Sigmoid colon (tissue), 7 donors: ENCODE data around the gene UBE2G1. TPM values are rescaled to one million over a fixed set of nuclear protein-coding genes. Genes with fewer than 3 reads are reported as not detected.

ENCODE experiments used
- DNase-seq: peaks from one replicate; pipeline ENCODE4 v3.0.0-alpha.2; 2019
- H3K27ac ChIP-seq, 4 donors: fragments of 200-600 bp; sonication (generic); one replicate each; pipeline ENCODE4 v1.5.1; 2016 to 2019; ENCODE audit warnings: mild to moderate bottlenecking in 1 of 4
- H3K27me3 ChIP-seq, 3 donors: fragments of 200-600 bp; sonication (generic); one replicate each; pipeline ENCODE4 v1.5.1; 2019; ENCODE audit warnings: mild to moderate bottlenecking in 1 of 3
- H3K36me3 ChIP-seq, 4 donors: fragments of 200-600 bp; sonication (generic); one replicate each; pipeline ENCODE4 v1.5.1; 2016 to 2019
- H3K4me1 ChIP-seq, 4 donors: fragments of 200-600 bp; sonication (generic); one replicate each; pipeline ENCODE4 v1.5.1; 2017 to 2019
- H3K4me3 ChIP-seq, 4 donors: fragments of 200-600 bp; sonication (generic); one replicate each; pipeline ENCODE4 v1.5.1; 2017 to 2019; ENCODE audit warnings: mild to moderate bottlenecking in 2 of 4, moderate library complexity in 1 of 4
- H3K9me3 ChIP-seq, 4 donors: fragments of 200-600 bp in 3 of 4; sonication (generic) in 3 of 4; one replicate each; pipeline versions ENCODE4 v1.5.1 to v1.6.1; 2013 to 2019
- CTCF ChIP-seq, 4 experiments: fragments of 450-650 bp in 3 of 4; fragments of 200-600 bp in 1 of 4; IDR thresholded peaks; one replicate each; pipeline ENCODE4 v1.5.1; 2016 to 2019; ENCODE audit warnings: antibody characterized with exemption in 4 of 4, mild to moderate bottlenecking in 3 of 4, moderate library complexity in 2 of 4
- EP300 ChIP-seq, 4 donors: sonication (generic); formaldehyde crosslinking; IDR thresholded peaks; one replicate each; pipeline ENCODE4 v1.6.1; 2017; ENCODE audit warnings: antibody characterized with exemption in 4 of 4
- POLR2A ChIP-seq, 2 donors: fragments of 450-650 bp; IDR thresholded peaks; one replicate each; pipeline ENCODE4 v1.6.1; 2016; ENCODE audit warnings: antibody characterized with exemption in 2 of 2, mild to moderate bottlenecking in 2 of 2, moderate library complexity in 2 of 2
- POLR2AphosphoS5 ChIP-seq, 4 donors: sonication (generic); formaldehyde crosslinking; IDR thresholded peaks; one replicate each; pipeline ENCODE4 v1.6.1; 2017; ENCODE audit warnings: antibody characterized with exemption in 4 of 4
- WGBS, 2 donors: extraction: QIAGEN DNeasy Blood & Tissue Kit; methylation state at CpG; one replicate each; pipeline ENCODE4 v1.1.7; 2013; 5-methylcytosine and 5-hydroxymethylcytosine counted together
- intact Hi-C: fragments of 100-400 bp; cut with DNase I; formaldehyde crosslinking; loops from one replicate; pipeline ENCODE4 v1.15.1; 2023
- polyA plus RNA-seq, 3 donors: library from polyadenylated mRNA; stranded (reverse); fragments of 200-250 nt; gene quantifications; one replicate each; pipeline ENCODE4 v1.2.3, GENCODE V29; 2013
- total RNA-seq, 4 donors: library from RNA; depleted of rRNA; stranded (reverse); fragments of >200 nt; gene quantifications; one replicate each; pipeline ENCODE4 v1.1.0, GENCODE V29; 2016
- donor health status: healthy with polysubstance abuse.
- donor health status: Bipolar disorder and iron deficiency.
- donor health status: healthy.

The UBE2G1 gene
- total and polyA plus RNA-seq, 7 donors = 20.5 to 111 (median 83.2) TPM

- Histone ChIP-seq H3K36me3 (no peaks in the 10 kb centered on the region), H3K27me3 (no peaks in the 10 kb centered on the region), H3K9me3 (no peaks in the 10 kb centered on the region), H3K27ac (no peak overlapping the region), H3K4me3 (no peak overlapping the region), H3K4me1 (peaks cover 0 to 70% (median 55%) of the 10 kb centered on the region in 4 donors)
- 80 to 84% methylated on average over 5 of the region's 5 CpGs for WGBS, 2 donors
- TF ChIP-seq POLR2AphosphoS5 (IDR thresholded peaks at IDR 0.05) = no peak
- no peak for TF ChIP-seq POLR2A (IDR thresholded peaks at IDR 0.05)
- no peak for TF ChIP-seq CTCF (IDR thresholded peaks at IDR 0.05)
- no peak for TF ChIP-seq EP300 (IDR thresholded peaks at IDR 0.05)
- intact Hi-C loops = no loop called here
- DNase-seq = no peak
Observed at GRCh38 chr17:4342535-4342934, 23.9 kb downstream of the UBE2G1 start.

- Histone ChIP-seq H3K4me1 (peaks cover 0 to 75% (median 52%) of the 10 kb centered on the region in 4 donors), H3K9me3 (no peaks in the 10 kb centered on the region), H3K27ac (peak overlapping the region in 1 of 4 donors; percentile 5), H3K36me3 (no peaks in the 10 kb centered on the region), H3K27me3 (no peaks in the 10 kb centered on the region), H3K4me3 (no peak overlapping the region)
- TF ChIP-seq CTCF (IDR thresholded peaks at IDR 0.05) (no peak), POLR2A (IDR thresholded peaks at IDR 0.05) (no peak), POLR2AphosphoS5 (IDR thresholded peaks at IDR 0.05) (no peak), EP300 (IDR thresholded peaks at IDR 0.05) (no peak)
- DNase-seq = no peak
- WGBS, 2 donors = 92 to 94% methylated on average over 4 of the region's 4 CpGs
- intact Hi-C loops = no loop called here
Observed at GRCh38 chr17:4341616-4341977, 24.9 kb downstream of the UBE2G1 start.

GRCh38 chr17:4340914-4341615 is 25.4 kb downstream of the UBE2G1 start:
- Histone ChIP-seq H3K27ac (peak overlapping the region in 1 of 4 donors; percentile 5), H3K27me3 (no peaks in the 10 kb centered on the region), H3K4me3 (no peak overlapping the region), H3K36me3 (no peaks in the 10 kb centered on the region), H3K4me1 (peaks cover 0 to 69% (median 47%) of the 10 kb centered on the region in 4 donors), H3K9me3 (no peaks in the 10 kb centered on the region)
- WGBS, 2 donors = 81 to 89% methylated on average over 5 of the region's 5 CpGs
- TF ChIP-seq POLR2AphosphoS5 (IDR thresholded peaks at IDR 0.05) (no peak), EP300 (IDR thresholded peaks at IDR 0.05) (no peak), POLR2A (IDR thresholded peaks at IDR 0.05) (no peak), CTCF (IDR thresholded peaks at IDR 0.05) (no peak)
- DNase-seq = no peak
- intact Hi-C loops = no loop called here

GRCh38 chr17:4334776-4335584 is 31.5 kb downstream of the UBE2G1 start:
- TF ChIP-seq EP300 (IDR thresholded peaks at IDR 0.05) (no peak), POLR2AphosphoS5 (IDR thresholded peaks at IDR 0.05) (no peak), POLR2A (IDR thresholded peaks at IDR 0.05) (no peak), CTCF (IDR thresholded peaks at IDR 0.05) (no peak)
- Histone ChIP-seq H3K27me3 (no peaks in the 10 kb centered on the region), H3K27ac (no peak overlapping the region), H3K4me3 (no peak overlapping the region), H3K4me1 (peaks cover 0 to 75% (median 42%) of the 10 kb centered on the region in 4 donors), H3K36me3 (no peaks in the 10 kb centered on the region), H3K9me3 (no peaks in the 10 kb centered on the region)
- 46 to 49% methylated on average over 5 of the region's 5 CpGs for WGBS, 2 donors
- no peak for DNase-seq
- intact Hi-C loops = no loop called here
